OCI-LY7 (cell line): Measurements from ENCODE around the gene NUDT8.
A peak's percentile ranks its signal among the peaks of the same experiment; 100 is the strongest.

Experiments used
- CTCF ChIP-seq: fragments of 200-600 bp; sonication (generic); conservative IDR thresholded peaks from 2 replicates; pipeline ENCODE4 v1.5.1; 2014; ENCODE audit warnings: mild to moderate bottlenecking, antibody characterized with exemption, low read length, moderate library complexity, mixed read lengths
- EZH2phosphoT487 ChIP-seq: fragments of 200-600 bp; sonication (generic); IDR thresholded peaks from 2 replicates; pipeline ENCODE4 v1.6.1; 2018; ENCODE audit warnings: low read depth, borderline replicate concordance, mild to moderate bottlenecking, mixed run types, antibody characterized with exemption, low read length, moderate library complexity, mixed read lengths

- TF ChIP-seq CTCF: peak; percentile 79
- TF ChIP-seq EZH2phosphoT487: no peak
These were observed 46.2 kb downstream of the NUDT8 start, which contains the start of gene GSTP1 for GRCh38 chr11:67583247-67584204.
